Measurements from ENCODE around the gene CLDN20.

The CLDN20 gene

GRCh38 chr6:155301867-155302266 is 38.1 kb downstream of the CLDN20 start:
- DNase-seq (ENCODE audit: low spot score) (no peak), ATAC-seq (ENCODE audit: low read depth) (no peak)
- peaks cover 71% of the 10 kb centered on the region for H3K36me3 ChIP-seq (ENCODE audit: low read depth)
- no peak overlapping the region for H3K4me3 ChIP-seq (ENCODE audit: severe bottlenecking)
- no peak for TF ChIP-seq CTCF (IDR thresholded peaks at IDR 0.05; ENCODE audit: poor library complexity, severe bottlenecking)
- H3K4me1 ChIP-seq (ENCODE audit: insufficient read depth, poor library complexity, severe bottlenecking) = no peaks in the 10 kb centered on the region
- no peaks in the 10 kb centered on the region for H3K27me3 ChIP-seq (ENCODE audit: insufficient read depth, poor library complexity, severe bottlenecking)
- H3K27ac ChIP-seq (ENCODE audit: poor library complexity, severe bottlenecking) = no peak overlapping the region
- peaks cover 3% of the 10 kb centered on the region for H3K9me3 ChIP-seq (ENCODE audit: severe bottlenecking)

DNA sequence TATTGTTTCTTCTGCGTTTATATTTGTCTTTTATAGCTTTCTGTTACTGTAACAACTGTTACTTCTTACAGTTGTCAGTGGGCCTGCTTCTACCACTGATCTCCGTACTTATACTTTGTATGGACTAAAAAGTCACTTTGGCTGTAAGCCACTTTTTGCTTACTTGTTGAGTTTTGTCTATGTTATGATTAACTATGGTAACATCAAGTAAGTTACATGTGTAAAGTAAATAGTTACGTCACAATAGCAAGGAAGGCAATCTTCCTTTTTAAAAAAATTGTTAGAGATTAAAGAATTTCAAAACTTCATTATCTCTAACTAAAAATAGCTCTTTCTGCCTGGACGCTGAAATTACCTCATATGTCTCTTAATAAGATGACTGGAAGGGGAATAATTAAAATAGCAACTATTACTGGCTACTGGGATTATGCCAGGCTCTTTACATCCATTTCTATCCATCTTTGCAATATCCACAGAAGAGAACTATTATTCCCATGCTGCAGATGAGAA is 39.6 kb downstream of the CLDN20 start:
- TF ChIP-seq CTCF (IDR thresholded peaks at IDR 0.05; ENCODE audit: poor library complexity, severe bottlenecking) = no peak
- Histone ChIP-seq H3K4me1 (ENCODE audit: insufficient read depth, poor library complexity, severe bottlenecking) (no peaks in the 10 kb centered on the region), H3K36me3 (ENCODE audit: low read depth) (peaks cover 71% of the 10 kb centered on the region), H3K27ac (ENCODE audit: poor library complexity, severe bottlenecking) (no peak overlapping the region), H3K4me3 (ENCODE audit: severe bottlenecking) (no peak overlapping the region), H3K9me3 (ENCODE audit: severe bottlenecking) (peaks cover 3% of the 10 kb centered on the region), H3K27me3 (ENCODE audit: insufficient read depth, poor library complexity, severe bottlenecking) (no peaks in the 10 kb centered on the region)
- no peak for DNase-seq (ENCODE audit: low spot score)
- ATAC-seq (ENCODE audit: low read depth) = no peak

DNA sequence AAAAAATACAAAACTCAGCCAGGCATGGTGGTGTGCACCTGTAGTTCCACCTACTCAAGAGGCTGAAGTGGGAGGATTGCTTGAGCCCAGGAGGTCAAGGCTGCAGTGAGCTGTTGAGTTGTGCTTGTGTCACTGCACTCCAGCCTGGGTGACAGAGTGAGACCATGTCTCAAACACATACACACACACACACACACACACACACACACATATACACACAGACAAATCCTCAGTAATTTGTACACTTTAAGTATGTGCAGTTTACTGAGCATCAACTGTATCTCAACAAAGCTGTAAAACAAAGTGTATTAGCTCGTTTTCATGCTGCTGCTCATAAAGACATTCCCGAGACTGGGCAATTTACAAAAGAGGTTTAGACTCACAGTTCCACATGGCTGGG is 43.1 kb downstream of the CLDN20 start:
- no peak for ATAC-seq (ENCODE audit: low read depth)

DNA sequence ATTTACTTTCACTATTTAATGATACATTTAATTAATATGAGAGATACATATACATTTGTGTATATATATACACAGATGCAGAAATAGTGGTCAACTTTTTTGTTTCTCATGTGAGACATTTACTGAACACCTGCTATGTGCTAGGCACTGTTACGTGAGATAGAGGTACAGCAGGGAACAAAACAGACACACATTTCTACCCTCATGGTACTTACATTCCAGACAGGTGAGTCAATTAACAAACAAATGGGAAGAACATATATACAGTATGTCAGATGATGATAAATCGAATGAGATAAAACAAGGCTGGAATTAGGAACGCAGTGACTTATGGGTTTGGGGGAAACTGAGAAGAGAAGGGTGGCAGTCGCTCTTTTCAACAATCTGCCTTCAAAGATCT is 45.3 kb downstream of the CLDN20 start:
- peaks cover 80% of the 10 kb centered on the region for H3K36me3 ChIP-seq (ENCODE audit: low read depth)
- H3K9me3 ChIP-seq (ENCODE audit: severe bottlenecking) = peaks cover 3% of the 10 kb centered on the region
- no peak overlapping the region for H3K4me3 ChIP-seq (ENCODE audit: severe bottlenecking)
- DNase-seq (ENCODE audit: low spot score) = no peak
- H3K4me1 ChIP-seq (ENCODE audit: insufficient read depth, poor library complexity, severe bottlenecking) = peaks cover 30% of the 10 kb centered on the region
- ATAC-seq (ENCODE audit: low read depth) = no peak
- peak overlapping the region; percentile 76 for H3K27ac ChIP-seq (ENCODE audit: poor library complexity, severe bottlenecking)
- TF ChIP-seq CTCF (IDR thresholded peaks at IDR 0.05; ENCODE audit: poor library complexity, severe bottlenecking) = no peak
- H3K27me3 ChIP-seq (ENCODE audit: insufficient read depth, poor library complexity, severe bottlenecking) = no peaks in the 10 kb centered on the region

More for the DNA sequence above, 43.1 kb downstream of the CLDN20 start:
- Histone ChIP-seq H3K27ac (ENCODE audit: poor library complexity, severe bottlenecking) (no peak overlapping the region), H3K9me3 (ENCODE audit: severe bottlenecking) (peaks cover 3% of the 10 kb centered on the region), H3K27me3 (ENCODE audit: insufficient read depth, poor library complexity, severe bottlenecking) (no peaks in the 10 kb centered on the region), H3K36me3 (ENCODE audit: low read depth) (peaks cover 92% of the 10 kb centered on the region), H3K4me3 (ENCODE audit: severe bottlenecking) (no peak overlapping the region), H3K4me1 (ENCODE audit: insufficient read depth, poor library complexity, severe bottlenecking) (peaks cover 30% of the 10 kb centered on the region)
- DNase-seq (ENCODE audit: low spot score) = no peak
- TF ChIP-seq CTCF (IDR thresholded peaks at IDR 0.05; ENCODE audit: poor library complexity, severe bottlenecking) = no peak

DNA sequence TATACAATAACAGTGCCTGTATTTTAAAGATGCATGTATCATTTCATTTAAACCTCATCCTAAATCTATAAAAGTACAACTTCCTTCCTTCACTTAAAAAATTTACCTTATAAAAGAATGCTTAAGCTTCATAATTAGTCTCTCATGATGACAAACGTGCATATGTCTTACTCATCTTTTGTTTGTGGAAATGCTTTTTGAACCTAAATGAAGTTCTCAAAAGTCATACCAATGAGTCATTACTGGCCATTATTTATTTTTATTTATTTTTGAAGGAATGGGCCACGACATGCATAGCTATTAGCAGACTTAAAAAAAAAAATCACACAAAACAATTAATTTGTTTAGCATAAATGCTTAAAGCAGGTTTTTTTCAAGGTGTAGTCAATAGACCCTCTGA is 46.8 kb downstream of the CLDN20 start:
- H3K36me3 ChIP-seq (ENCODE audit: low read depth) = peaks cover 73% of the 10 kb centered on the region
- TF ChIP-seq CTCF (IDR thresholded peaks at IDR 0.05; ENCODE audit: poor library complexity, severe bottlenecking) = no peak
- peak overlapping the region; percentile 76 for H3K27ac ChIP-seq (ENCODE audit: poor library complexity, severe bottlenecking)
- H3K4me1 ChIP-seq (ENCODE audit: insufficient read depth, poor library complexity, severe bottlenecking) = peaks cover 30% of the 10 kb centered on the region
- H3K27me3 ChIP-seq (ENCODE audit: insufficient read depth, poor library complexity, severe bottlenecking) = no peaks in the 10 kb centered on the region
- DNase-seq (ENCODE audit: low spot score) = no peak
- H3K4me3 ChIP-seq (ENCODE audit: severe bottlenecking) = no peak overlapping the region
- no peak for ATAC-seq (ENCODE audit: low read depth)
- no peaks in the 10 kb centered on the region for H3K9me3 ChIP-seq (ENCODE audit: severe bottlenecking)
